ENCODE measurements around the gene HOXB4. TPM values are rescaled to one million over a fixed set of nuclear protein-coding genes. Genes with fewer than 3 reads are reported as not detected.

The HOXB4 gene
- polyA plus RNA-seq, 1 donor: 1.0 TPM

DNA sequence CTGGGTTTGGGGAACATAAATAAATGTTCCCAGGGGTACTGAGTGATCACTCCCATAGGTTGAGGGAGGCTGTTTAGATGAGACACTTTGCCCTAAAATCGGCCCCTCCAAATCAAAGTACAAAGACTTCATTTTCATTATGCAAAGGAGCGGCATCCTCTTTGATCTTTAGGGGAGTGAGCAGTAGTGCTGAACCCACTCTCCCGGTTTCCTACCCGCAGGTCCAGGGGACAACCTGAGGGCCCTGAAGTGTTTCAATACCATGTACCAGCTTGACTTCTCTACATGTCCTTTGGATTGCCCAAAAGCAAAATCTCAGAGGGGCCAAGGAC lies 23.0 kb upstream of the HOXB4 start:
- DNase-seq: no peak

DNA sequence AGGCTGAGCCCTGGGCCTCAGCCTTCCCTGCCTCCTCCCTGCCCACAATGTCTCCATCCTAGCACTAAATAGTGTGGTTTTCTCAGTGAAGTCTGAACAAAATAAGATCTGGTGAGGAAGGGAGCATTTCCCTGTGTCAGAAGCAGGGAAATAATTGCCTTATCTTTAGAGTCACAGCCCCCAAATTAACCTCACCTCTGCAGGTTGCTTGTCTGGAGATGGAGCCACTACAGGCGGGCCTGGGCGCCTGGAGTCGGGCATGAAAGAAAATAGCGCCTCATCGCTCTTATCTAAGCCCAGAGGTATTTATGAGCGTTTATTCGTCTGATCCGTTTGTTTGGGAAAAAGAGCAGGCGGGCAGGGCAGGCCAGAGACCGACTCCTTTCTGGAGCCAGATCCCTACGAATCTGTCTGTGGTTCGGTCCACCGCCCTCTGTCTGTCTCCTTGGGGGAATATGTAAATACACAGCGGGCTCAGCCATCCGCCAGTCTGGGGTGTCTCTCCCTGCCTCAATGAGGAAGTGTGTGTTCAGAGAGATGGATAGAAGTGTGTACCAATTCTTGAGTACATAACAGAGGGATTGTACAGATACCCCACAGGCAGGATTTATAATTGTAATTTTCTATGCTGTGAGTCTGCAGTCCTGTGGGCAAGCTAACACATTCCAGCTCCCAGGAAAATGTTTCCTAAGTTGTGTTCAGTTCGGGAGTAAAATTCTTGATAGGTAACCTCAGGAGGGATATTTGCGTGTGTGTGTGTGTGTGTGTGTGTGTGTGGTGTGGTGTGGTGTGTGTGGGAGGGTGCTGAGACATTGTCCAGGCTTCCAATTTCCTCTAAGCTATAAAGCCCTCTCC lies 22.3 kb upstream of the HOXB4 start:
- no peak for DNase-seq

DNA sequence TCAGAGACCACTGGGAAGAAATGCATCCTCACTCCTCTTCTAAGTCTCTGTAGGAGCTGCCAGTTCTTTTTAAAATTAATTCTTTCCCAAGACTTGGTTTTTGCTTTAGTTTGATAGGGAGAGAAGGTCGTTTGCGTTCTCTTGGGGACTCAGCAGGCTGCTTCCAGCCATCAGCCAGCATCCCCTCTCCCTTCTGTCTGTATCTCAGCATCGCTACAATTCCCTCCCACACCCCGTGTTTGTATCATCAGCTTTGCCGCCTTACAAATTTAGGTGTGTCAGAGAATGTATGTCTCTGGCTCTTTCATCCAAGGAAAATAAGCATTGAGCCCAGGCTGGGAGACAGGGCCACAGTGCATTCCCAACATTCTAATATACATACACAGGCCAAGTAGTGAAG lies 21.2 kb upstream of the HOXB4 start:
- no peak for DNase-seq

DNA sequence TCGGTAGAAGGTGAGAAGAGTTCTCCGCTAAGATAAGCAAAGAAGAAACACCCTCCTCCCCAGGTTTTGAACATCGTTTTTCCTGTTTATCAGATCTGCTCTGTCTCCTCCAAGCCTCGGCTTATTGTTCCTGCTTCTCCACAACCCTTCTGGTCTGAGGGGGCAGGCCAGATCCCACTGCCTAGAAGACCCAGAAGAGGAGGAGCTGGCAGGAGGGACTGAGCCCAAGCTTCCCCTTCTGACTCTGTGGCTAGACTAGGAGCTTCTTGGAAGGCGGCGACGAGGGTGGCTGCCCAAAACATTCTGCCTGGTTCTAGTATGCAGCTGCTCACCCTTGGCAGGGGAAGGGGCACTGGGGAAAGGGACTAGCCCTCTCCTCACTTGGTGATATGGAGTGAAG lies 20.6 kb upstream of the HOXB4 start:
- DNase-seq: no peak

DNA sequence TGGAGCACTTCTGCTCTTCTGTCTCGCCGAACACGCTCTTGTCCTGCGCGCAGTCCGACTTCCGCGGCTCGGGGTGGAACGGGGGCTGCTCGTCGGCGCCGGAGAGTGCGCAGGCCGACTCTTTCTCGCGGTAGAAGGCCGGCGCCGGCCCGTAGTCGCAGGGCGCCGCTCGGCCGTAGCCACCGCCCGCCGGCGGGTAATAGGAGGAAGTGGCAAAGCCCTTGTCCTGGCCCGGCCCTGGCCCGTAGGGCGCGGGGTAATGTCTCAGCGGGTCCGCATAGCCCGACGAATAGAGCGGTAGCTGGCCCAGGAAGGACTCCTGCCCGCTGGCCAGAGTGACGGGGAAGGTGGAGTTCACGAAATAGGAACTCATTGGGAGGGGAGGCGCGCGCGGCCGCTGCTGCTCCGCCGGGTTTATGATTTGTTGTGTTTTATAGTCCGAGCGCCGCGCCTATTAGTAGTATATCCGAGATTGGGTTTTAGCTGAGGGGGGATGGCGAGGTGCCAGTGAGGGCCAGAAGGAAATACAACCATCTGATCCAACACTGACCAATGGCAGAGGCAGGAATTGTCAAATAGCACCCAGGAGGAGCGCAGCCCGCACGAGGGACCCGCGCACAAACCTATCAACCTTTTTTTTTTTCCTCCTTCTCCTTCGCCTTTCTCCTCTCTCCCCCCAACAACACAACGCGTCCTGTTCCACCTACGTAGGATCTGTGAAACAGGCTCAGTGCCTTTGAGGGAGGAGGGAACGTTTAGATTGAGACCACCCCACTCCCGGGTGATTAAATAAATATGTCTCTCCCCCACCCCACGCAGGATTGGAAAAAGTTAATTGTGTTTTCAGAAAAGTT lies 19.9 kb upstream of the HOXB4 start:
- no peak for DNase-seq

DNA sequence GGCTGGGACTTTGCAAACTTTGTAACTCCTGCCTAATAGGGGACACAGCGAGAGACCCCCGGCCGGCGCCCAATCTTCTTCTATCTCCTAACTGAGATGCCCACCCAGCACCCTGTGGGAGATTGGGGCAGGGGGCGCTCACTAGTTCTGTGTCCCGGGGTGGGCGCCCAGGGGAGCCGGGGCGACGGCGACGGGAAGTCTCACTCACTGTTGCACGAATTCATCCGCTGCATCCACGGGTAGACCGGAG lies 19.3 kb upstream of the HOXB4 start:
- no peak for DNase-seq

DNA sequence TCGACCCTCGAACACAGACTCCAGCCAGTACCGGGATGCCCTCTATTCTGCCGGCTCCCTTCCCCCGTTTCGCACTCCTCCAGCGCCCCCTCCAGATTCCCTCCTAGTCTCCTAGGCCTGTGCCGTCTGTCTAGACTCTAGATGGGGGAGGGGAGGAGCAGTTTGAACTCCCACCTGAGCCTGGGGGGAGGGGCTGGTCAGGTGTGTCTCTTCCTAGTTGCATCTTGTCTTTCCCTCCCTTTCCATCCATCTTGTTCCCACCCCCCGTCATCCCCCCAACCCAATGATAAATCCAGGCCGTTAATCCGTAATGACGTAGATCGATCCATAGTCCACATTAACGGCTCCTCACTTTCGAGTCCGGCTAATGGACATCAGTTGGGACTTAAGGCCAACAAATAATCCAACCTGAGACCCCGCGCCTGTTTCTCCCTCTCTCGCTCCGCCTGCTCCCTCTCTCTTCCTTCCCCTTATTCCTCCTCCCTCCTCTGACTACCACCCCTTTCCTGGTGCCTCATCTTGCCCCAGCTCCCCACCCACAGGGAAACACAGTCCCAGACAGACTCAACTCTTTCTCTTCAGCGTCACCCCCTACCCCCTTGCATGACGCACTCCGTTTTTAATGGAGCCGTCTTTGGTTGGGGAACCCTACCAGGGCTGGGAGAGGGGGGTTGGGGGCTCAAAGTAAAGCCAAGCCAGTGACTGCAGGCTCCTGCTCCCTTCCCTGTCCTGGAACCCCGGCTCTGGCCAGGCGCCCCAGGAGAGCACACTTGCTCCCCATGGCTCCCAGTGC lies 18.8 kb upstream of the HOXB4 start:
- DNase-seq: no peak

DNA sequence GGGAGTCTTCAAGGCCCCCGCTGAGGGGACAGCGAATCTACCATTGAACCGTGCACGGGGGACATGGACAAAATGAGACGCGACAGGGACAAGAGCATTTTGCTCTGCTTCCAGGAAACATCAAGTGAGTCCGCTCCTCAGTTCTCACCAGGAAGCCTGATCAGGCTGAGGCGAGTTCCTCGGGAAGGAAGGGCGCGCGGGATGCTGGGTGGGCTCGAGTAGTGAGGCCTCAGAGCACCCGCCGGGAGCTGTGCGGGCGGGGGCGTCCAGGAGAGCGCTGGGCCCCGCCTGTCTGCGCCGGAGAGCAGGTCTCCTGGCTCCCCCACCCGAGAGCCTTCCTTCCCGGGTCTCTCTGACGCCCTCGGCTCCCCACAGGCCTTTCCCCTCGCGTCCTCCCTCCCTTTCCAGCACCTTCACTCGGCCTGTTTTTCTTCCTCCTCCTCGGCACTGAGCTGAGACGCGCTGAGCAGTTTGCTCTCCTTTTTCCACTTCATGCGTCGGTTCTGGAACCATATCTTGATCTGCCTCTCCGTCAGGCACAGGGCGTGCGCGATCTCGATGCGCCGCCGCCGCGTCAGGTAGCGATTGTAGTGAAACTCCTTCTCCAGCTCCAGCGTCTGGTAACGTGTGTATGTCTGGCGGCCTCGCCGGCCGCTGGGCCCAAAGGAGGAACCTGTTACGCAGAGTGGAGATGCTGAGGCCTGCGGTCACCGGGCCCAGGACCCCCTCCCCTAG lies 18.0 kb upstream of the HOXB4 start:
- DNase-seq: no peak

DNA sequence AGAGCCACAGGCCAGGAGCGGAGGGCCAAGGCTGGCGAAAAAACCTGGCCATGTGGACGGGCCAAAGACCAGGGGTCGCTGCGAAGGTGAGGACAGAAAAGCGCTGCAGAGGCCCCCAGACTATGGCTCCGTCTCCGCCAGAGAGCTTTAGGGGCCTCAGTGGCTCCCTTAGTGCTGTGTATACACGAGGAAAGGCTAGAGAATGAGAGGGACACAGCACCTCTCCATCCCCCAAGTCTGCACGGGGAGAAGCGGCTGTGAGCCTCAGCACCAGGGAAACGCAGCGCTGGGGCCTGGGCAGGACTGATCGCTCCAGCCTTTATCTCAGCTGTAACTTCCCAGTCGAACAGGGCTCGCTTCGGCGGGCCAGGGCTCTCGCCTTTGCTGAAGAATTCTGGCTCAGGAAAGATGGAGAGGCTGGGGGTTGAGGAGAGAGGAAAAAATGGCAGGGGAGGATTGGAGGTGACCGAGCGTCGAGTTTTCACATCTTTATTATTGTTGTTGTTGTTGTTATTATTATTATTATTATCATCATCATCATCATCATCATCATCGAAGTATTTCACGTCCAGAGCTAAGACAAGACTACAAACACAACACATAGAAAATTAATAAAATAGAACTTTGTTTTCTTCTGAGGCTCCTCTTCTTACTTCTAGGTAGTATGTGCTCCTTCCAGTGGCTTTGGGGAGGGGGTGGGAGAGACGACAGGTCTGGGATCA lies 17.3 kb upstream of the HOXB4 start:
- DNase-seq: no peak

DNA sequence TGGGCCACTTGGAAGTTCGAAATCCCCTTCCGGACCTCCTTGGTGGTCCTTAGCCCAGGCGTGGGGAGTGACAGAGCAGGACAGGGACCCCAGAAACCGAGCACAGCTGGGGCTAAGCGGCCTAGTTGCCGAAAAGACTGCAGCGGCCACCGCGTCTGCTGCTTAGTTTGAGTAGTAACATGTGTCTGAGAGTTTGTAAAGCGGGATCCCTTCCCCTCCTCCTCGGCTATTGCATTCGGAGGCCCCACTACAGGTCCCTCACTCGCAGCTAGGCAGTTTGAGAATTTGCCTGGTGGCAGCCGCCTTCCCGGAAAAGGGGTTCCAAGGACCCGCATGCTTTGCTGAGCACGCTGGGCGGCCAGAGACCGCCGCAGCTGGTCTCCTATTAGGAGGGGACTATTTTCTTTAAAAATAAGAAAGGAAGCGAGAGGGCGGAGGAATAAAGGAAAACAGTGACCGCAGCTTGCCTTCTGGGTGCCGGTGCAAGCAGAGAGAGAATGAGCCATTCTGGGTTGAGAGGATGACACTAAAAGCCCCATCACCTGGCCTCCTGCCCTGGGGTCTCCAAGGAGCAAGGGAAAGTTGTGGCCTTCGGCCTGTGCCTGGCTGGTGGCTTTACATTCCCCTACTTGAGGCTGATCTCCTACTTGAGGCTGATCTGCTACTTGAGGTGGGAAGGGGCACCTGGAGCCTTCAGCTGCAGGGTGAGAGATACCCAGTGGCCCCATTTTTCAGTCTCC lies 16.6 kb upstream of the HOXB4 start:
- DNase-seq: no peak

DNA sequence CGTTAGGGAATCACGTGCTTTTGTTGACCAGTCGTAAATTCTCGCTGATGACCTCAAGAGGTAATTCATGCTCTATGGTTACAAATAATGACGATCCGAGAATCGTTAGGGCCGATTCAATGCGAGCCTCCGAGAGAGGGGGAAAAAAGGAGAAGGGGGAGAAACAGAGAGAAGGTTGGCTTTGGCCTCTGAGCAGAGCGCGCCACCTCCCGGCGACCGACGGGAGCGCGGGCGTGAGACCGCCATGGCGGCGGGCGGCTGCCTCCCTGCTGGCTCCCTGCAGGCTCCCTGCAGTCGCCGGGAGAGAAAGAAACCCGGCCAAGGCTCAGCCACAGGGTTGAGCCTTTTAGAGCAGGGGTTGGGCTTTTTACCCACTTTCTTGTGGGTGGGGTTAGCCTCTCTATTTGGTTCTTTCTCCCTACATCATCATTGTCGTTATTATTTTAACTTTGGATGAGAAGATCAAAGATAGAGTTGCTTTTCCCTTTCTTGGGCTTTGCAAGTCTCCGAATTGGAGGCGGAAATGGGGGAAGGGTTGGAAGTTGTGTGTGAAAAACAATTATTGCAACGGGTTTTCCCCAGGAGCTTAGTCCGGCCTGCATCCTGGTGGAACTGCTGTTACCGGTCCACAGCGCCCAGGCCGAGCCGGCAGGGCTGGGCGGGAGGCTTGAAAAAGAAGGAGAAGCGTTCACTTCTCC lies 15.8 kb upstream of the HOXB4 start:
- DNase-seq: peak; percentile 71

DNA sequence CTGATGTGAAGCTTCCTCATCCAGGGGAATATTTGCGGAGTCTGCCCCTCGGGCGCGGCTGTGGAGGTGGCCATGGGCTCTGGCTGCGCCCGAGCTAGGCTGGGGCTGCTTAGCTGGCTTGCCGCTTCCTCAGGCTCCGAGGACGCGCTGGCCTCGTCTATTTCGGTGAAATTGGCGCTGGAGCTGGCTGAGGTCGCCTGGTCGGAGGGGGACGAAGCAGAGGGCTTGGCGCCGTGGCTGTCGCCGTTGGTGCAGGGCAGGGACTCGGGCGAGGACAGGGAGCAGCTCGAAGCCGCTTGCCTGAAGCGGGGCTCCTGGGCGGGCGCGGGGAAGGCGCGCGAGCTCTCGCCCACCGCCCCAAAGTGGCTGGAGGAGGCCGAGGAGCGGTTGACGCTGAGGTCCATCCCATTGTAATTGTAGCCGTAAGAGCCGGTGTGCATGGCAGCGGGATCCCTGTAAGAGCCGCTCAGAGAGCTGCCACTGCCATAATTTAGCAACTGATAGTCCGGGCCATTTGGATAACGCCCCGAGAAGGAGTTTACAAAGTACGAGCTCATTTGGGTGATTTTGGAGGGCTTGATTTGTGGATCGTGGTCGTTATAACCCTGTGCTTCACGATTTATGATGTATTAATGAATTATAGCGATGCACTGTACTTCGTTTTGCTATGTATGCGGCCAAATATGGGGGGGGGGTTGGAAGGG lies 15.1 kb upstream of the HOXB4 start, which contains the start of gene HOXB5:
HOXB5 (minus strand) TSS at position 654 of the 704 bp plus-strand sequence; CDS start at position 557, 97 bp downstream.
- no peak for DNase-seq

DNA sequence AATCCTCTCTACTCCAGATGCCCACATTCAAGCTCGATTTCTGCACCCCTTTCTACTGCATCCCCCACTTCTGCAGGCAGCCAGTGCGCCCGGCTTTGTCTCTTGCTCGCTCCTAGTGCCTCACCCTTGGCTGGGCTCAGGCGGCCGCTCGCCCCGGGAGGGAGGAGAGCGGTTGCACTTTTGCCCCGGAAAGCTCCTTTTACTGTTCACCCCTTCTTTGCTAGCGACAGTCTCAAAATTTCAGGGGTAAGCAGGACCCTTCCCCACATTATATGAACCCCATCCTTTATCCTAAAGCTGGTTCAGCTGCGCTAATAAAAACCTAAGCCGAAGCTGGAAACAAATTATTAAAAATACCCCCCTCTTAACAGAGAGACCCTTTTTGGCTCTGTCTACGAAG lies 14.4 kb upstream of the HOXB4 start:
- DNase-seq: no peak

DNA sequence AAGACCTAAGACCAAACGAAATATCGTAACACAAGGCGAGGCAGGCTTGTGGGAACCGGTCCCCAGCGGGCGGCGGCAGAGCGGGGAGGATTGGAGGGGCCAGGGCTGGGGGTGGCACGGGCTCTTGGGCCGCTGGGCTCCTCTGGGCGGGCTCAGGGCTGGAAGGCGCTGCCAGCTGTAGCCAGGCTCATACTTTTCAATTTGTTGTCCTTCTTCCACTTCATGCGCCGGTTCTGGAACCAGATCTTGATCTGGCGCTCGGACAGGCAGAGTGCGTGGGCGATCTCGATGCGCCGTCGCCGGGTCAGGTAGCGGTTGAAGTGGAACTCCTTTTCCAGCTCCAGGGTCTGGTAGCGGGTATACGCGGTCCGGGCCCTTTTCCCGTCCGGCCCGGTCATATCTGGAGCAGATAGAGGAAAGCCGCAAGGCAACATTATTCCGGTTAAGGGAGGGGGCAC lies 13.9 kb upstream of the HOXB4 start:
- DNase-seq: no peak

DNA sequence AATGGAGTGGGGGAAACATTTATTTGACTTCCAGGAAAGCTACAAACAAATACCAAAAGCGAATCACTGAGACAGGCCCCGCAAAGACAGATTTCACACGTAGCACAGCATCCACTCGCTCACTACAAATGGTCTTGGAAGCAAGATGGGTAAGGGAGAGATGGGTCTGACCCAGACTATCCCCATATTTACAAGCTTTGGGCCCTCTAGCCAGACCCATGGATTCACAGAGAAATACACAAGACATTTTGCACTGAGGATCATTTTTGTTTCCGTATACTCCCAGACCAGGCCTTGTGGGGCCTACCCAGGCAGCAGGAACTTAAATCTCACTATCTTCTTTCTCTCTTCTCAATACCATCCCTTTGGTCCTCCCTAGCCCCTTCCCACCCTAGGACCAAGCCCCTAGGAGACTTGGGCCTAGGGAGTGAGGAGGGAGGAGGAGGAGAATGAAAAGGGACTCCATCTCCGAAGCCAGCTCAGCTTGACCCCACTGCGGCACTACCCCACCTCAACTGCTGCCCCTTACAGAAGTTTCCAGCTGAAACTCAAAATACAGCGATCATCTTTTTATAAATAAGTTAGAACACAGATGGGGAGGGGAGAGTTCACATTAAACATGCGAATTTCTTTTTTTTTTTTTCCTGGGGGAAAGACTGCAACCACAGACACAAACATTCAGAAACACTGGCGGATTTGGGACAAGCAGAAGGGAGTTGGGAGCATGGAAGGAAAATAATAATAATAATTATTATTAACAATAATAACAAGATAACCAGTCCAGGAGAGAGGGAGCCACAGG lies 13.3 kb upstream of the HOXB4 start:
- no peak for DNase-seq

DNA sequence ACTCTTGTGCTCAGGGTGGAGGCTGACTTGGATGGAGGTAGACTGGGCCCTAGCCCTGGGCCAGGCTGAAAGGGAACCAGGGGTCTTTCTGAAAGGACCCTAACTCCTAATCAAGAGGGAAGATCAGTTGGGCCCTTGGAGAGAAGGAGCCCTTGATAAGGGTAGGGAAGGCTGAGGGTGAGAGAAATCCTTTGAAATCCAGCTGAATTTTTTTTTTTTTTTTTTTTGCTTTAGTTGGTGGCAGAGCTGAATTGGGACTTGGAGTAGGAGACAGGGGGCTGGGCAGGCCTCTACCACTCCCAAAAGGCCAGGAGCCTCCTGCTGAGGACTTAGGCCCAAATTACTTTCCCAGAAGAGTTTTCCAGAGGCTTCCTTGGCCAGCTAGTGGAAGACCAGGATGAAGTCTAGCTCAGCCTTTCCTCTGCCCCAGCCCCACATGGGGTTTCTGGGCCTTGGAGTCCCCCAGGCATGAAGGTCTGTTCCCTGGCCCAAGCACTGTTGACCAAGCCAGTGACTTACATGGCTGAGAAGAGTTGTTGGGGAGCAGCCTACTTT lies 12.5 kb upstream of the HOXB4 start:
- no peak for DNase-seq

DNA sequence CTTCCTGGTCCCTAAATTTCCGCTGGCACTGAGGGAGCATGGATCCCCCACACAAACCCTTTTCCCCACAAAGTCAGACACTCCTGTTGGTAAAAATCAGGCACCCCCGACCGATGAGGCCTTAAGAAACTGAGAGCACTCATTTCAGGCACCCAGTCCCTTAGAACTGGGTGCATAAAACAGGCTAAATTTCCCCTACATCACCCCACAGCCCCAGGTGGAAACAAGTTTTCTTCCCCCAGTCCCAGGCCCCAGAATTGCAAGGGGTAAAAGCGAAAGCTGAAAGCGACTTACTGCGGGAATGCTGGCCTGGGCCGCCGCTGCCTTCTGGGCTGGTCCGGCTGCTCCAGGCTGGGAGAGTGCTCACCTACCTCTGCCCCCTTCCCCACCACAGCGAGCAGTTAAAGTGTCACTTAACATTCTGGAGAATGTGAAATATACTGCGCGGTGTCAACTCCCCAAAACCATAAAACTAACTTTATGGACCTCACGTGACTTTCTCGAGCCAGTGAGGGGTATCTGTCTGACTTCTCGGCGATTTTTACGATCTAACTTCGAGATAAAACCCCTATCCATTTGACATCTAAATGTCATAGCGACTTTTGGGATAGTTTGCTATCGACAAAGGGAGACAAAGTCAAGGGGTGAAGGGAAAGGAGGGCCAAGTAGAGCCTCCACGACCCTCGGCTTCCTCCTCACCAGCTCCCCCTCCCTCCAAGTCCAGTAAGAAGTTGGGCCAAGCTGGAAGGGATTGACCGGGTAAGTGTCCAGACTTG lies 11.9 kb upstream of the HOXB4 start, which contains the start of gene HOXB3:
HOXB3 (minus strand) TSS at position 411 of the 776 bp plus-strand sequence. CDS start 37,767 bp downstream, outside the sequence.
- DNase-seq: no peak

Measured in hindlimb muscle (tissue), 1 donor.